Transverse colon (tissue), 4 donors: Measurements from ENCODE around the gene NPLOC4.

Experiments
- POLR2A ChIP-seq: fragments of 450-650 bp; IDR thresholded peaks from one replicate; pipeline ENCODE4 v1.6.1; 2016; ENCODE audit warnings: antibody characterized with exemption, mild to moderate bottlenecking, moderate library complexity
- POLR2AphosphoS5 ChIP-seq, 3 donors: sonication (generic); formaldehyde crosslinking; IDR thresholded peaks; one replicate each; pipeline ENCODE4 v1.6.1; 2016; ENCODE audit warnings: antibody characterized with exemption in 3 of 3
- TF ChIP-seq, protein P1 (sequence below), 5 experiments: fragments of 200-600 bp in 3 of 5; fragments of 450-650 bp in 2 of 5; sonication (generic) in 3 of 5; IDR thresholded peaks; 1 replicate in 2 of 5; 2 replicates in 3 of 5; pipeline ENCODE4 v1.5.1; 2016 to 2017; ENCODE audit warnings: antibody characterized with exemption in 5 of 5, inconsistent platforms in 3 of 5, mild to moderate bottlenecking in 2 of 5, moderate library complexity in 1 of 5

DNA sequence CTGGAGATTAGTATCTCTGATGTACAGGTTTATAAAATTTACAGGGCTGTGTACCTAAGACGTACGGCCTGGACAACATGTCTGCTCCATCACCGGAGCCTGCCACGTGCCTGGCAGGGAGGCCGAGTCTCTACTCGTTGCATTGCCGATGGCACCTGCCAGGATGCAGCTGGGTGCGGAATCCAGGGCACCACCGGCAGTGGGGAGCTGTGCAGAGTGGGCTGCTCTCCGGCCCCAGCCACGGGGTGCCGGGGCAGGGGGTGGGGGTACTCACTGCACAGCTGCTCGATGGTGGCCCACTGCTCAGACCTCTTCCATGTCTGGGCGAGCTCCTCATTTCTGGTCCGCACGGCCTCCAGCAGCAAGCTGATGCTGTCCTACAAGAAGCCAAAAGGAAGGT lies 71.7 kb downstream of the NPLOC4 start:
- TF ChIP-seq POLR2AphosphoS5 (IDR thresholded peaks at IDR 0.05) = no peak
- TF ChIP-seq, protein P1, sequence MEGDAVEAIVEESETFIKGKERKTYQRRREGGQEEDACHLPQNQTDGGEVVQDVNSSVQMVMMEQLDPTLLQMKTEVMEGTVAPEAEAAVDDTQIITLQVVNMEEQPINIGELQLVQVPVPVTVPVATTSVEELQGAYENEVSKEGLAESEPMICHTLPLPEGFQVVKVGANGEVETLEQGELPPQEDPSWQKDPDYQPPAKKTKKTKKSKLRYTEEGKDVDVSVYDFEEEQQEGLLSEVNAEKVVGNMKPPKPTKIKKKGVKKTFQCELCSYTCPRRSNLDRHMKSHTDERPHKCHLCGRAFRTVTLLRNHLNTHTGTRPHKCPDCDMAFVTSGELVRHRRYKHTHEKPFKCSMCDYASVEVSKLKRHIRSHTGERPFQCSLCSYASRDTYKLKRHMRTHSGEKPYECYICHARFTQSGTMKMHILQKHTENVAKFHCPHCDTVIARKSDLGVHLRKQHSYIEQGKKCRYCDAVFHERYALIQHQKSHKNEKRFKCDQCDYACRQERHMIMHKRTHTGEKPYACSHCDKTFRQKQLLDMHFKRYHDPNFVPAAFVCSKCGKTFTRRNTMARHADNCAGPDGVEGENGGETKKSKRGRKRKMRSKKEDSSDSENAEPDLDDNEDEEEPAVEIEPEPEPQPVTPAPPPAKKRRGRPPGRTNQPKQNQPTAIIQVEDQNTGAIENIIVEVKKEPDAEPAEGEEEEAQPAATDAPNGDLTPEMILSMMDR (IDR thresholded peaks at IDR 0.05) = no peak
- TF ChIP-seq POLR2A = no peak
